ENCODE data around the gene ANKRD33.

DNA sequence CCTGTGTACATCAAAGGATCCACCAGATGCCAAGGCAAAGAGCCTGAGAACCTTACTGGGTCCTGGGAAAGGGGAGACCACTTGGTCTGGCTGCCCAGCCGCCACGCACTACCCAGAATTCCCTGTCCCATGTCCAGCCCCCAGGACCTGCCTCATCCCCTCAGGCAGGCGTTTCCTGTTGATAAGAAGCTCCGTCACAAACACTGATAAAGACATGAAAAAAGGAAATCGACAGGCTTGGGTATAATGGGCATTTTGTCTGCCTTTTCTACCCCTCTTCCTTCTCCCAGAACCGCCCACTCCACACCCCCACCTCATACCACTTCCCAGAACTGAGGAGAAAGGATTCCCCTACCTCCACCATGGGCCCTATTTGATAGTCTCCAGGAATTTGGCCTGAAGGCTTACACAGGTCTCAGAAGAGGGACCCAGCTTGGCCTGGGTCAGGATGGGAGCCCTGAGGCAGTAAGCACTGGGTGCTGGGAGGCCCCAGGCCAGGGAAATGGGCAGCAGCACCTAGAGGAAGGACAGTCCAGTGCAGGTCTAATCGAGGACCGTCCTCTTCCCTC is 38.2 kb downstream of the ANKRD33 start:
- TF ChIP-seq EZH2phosphoT487 (IDR thresholded peaks at IDR 0.05; ENCODE audit: low read length) (no peak), CTCF (IDR thresholded peaks at IDR 0.05; ENCODE audit: low read length) (no peak), EZH2 (optimal IDR thresholded peaks at IDR 0.05; ENCODE audit: low read depth, low read length) (no peak)
